G401.6 (cell line): ENCODE measurements around the gene FKRP.
A peak's percentile ranks its signal among the peaks of the same experiment; 100 is the strongest.
"Not testable (repeated sequence)": the region's sequence is repeated elsewhere in the genome, so short reads cannot be mapped to it uniquely, and the experiment has no call there.

ENCODE experiments used
- FAIRE-seq: peaks from 2 replicates; lab custom pipeline; 2012; peaks lifted over from hg19 to GRCh38; lab: Jason Lieb, UNC

FKRP gene

GRCh38 chr19:46786236-46787039 lies 40.6 kb downstream of the FKRP start:
- FAIRE-seq = no peak

DNA sequence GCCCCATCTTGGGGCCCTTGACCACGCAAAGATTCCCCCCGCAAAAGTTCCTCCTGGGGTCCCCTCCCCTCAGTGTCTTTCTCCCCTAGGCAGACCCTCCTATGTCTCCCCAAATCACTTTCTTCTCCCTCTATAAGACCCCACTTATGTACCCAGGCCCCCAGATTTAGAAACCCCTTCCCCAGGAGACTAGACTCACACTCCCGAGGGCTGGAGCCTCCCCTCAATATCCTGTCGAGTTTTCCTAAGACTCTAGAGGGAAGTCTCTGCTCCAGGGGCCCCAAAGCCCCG lies 41.1 kb downstream of the FKRP start:
- FAIRE-seq = no peak

GRCh38 chr19:46787331-46788261 lies 41.7 kb downstream of the FKRP start:
- no peak for FAIRE-seq

DNA sequence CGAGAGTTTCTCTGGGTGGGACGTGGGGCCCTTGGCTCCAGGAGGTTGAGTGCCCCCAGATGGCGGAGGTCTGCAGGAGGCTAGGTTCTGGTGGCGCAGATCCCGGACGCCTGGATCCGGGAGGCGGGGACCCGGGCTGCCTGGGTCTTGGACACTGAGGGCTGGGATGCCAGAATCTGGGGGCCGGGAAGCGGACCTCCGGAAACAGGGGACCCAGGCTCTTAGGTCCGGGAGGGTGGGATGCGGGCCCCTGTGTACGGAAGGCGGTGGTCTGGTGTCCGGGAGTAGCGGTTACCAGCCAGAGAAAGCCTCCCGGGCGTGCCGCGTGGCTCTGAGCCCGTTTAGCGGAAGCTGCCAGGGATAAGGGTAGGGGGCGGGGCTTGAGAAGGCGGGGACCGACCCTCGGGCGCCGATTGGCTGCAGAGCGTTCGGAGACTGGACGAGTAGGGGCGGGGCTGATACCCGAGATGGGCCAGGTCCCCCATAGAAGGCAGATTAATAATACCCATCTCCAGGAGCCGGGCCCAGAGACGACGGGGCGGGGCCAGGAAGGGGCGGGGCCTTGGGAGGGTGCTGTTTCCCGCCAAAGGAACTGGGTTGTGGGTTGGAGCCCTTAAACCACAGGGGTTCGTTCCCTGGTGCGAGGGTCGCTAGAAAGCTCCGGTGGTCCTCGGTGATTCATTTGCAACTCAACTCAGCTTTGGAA lies 42.6 kb downstream of the FKRP start, which contains the start of gene SLC1A5:
Gene SLC1A5 (minus strand): TSS at position 333 of the 706 bp plus-strand sequence. CDS start 629 bp downstream, outside the sequence.
- FAIRE-seq = peak; percentile 94

DNA sequence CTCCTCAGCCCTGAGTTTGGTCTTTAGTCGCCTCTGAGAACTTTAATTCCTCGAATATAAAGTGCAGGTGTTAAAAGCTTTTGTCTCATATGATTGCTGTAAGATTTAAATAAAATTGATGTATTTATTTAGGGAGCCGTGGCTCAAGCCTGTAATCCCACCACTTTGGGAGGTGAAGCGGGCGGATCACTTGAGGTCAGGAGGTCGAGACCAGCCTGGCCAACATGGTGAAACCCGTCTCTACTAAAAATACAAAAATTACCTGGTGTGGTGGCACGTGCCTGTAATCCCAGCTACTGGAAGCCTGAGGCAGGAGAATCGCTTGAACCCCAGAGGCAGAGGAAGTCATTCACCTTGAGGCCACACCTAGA lies 43.1 kb downstream of the FKRP start:
- FAIRE-seq = no peak

- no peak for FAIRE-seq
Measured at GRCh38 chr19:46789371-46789770, 43.5 kb downstream of the FKRP start.

DNA sequence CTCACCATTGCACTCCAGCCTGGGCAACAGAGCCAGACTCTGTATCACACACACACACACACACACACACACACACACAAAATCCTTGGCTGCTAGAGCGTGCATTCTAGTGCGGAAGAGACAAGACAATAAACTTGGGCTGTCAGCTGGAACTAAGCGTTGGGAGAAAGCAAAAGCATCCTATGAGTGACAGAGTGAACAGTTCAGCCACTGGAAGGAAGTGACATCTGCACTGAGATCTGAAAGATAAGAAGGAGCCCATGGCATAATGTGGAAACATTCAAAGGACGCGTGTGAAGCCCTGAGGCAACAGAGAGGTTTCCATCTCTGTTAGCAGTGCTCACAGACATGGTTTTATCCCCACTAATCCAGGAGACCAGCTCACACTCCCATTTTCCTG lies 46.1 kb downstream of the FKRP start:
- no peak for FAIRE-seq

GRCh38 chr19:46797881-46798280 lies 52.0 kb downstream of the FKRP start:
- FAIRE-seq = no peak

DNA sequence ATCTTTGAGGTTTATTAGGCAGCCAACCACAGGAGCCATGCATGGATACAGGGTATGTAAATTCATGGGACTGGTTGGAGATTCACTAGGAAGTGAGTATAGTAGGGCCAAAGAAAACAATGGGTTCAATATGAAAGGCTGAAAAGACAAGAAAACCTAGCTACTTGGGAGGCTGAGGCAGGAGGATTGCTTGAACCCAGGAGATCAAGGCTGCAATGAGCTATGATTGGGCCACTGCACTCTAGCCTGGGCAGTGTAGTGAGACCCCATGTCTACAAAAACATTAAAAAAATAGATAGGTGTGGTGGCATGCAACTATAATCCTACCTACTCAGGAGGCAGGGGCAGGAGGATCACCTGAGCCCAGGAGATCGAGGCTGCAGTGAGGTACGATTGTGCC lies 52.9 kb downstream of the FKRP start:
- no peak for FAIRE-seq

- FAIRE-seq = no peak
Measured at GRCh38 chr19:46802152-46802551, 56.3 kb downstream of the FKRP start.

DNA sequence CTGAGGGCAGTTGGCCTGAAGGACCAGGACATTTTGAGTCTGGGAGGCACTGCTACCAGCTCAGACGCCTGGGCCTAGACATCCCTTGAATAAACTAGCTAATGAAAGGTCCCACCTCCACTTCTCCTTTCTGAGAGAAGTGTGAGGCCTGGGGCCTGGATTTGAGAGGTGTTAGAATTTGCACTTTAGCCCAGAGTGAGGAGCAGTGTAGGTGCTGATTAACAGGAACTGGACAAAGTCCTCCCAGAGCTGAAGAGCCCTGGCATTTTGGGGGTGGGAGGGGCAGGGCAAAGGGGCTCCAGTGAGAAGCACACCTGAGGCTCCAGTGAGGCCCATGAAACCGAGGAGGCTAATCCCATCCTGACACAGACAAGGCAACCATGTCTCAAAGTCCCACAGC lies 57.7 kb downstream of the FKRP start:
- no peak for FAIRE-seq

- FAIRE-seq = not testable (repeated sequence)
Measured at GRCh38 chr19:46804432-46804831, 58.6 kb downstream of the FKRP start.

DNA sequence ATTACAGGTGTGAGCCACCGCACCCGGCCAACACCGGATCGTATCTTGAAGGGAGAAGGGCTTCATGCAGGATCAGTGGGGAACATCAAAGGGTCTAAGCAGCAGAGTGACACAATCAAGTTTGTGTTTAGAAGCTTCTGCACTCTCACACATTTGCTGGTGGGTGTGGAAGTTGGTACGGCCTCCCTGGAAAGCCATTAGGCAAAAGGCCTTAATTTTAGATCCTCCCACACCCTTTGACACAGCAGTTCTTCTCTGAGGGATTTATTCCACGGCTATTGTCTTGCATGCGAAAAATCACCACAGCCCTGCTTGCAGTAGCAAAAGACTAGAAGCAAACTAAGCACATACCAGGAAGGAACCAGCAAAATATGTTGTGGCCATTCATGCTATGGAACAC lies 60.8 kb downstream of the FKRP start:
- no peak for FAIRE-seq
